K562 (cell line): ENCODE results near the gene OR2A12. TPM values are rescaled to one million over a fixed set of nuclear protein-coding genes. Genes with fewer than 3 reads are reported as not detected.
"Not testable (repeated sequence)": the region's sequence is repeated elsewhere in the genome, so short reads cannot be mapped to it uniquely, and the experiment has no call there.

ENCODE experiments used
- ATAC-seq: fragments of 200-7000 bp; cut with Tn5 transposase; 3 replicates; pipeline ENCODE4 v1.9.1; 2020; ENCODE audit warnings: moderate library complexity
- BruUV-seq: library from RNA; stranded (reverse); fragments of 400-500 nt; replicated peaks from 2 replicates; lab custom pipeline; 2021; lab: Mats Ljungman, UMichigan
- CTCF ChIA-PET: fragments of 300-600 bp; formaldehyde crosslinking; extraction: SDS; loops from one replicate; lab custom pipeline; 2021; ENCODE audit warnings: low intra/inter-chr PET ratio; lab: Yijun Ruan, JAX
- POLR2A ChIA-PET: fragments of 300-600, 350-650 bp; sonication (Branson Sonifier 250); formaldehyde crosslinking; extraction: SDS; loops from one replicate; lab custom pipeline; 2021; ENCODE audit warnings: antibody characterized with exemption, inconsistent platforms; lab: Yijun Ruan, JAX
- DNase-seq, 4 experiments: peaks; one replicate each; pipeline versions ENCODE4 v3.0.0 to v3.0.0-alpha.2; 2011 to 2018; ENCODE audit warnings: low spot score in 3 of 4, mixed read lengths in 3 of 4; ENCODE audit errors: extremely low read depth in 1 of 4
- FAIRE-seq: peaks from 2 replicates; lab custom pipeline; 2011; peaks lifted over from hg19 to GRCh38; lab: Jason Lieb, UNC
- H2AFZ ChIP-seq: 2 replicates; pipeline ENCODE4 v1.6.0; 2011; ENCODE audit warnings: low read depth, low read length, control low read depth, inconsistent platforms
- H3K27ac ChIP-seq: fragments of 200-600 bp; 3 replicates; pipeline ENCODE4 v1.8.0; 2011; ENCODE audit warnings: low read depth, mild to moderate bottlenecking, control low read depth, inconsistent platforms, low read length, moderate library complexity, mixed read lengths; ENCODE audit errors: extremely low read depth
- H3K27me3 ChIP-seq, 2 experiments: fragments of 300-600 bp in 1 of 2; 2 replicates in 1 of 2; 3 replicates in 1 of 2; pipeline versions ENCODE4 v1.6.0 to v1.8.0; 2011; ENCODE audit warnings: inconsistent platforms in 2 of 2, low read length in 2 of 2, mild to moderate bottlenecking in 1 of 2, mixed read lengths in 1 of 2, moderate library complexity in 1 of 2; ENCODE audit not compliant: control insufficient read depth in 2 of 2, insufficient read depth in 2 of 2
- H3K36me3 ChIP-seq: fragments of 300-600 bp; 3 replicates; pipeline ENCODE4 v1.8.0; 2011; ENCODE audit warnings: mild to moderate bottlenecking, low read length, inconsistent platforms; ENCODE audit not compliant: control insufficient read depth, insufficient read depth
- H3K4me1 ChIP-seq, 2 experiments: fragments of 200-600 bp in 1 of 2; replicated peaks in 1 of 2; 2 replicates in 1 of 2; 3 replicates in 1 of 2; pipeline versions ENCODE4 v1.5.1 to v1.8.0; 2011; ENCODE audit warnings: inconsistent platforms in 2 of 2, low read length in 2 of 2, mild to moderate bottlenecking in 1 of 2, mixed read lengths in 1 of 2, moderate library complexity in 1 of 2; ENCODE audit not compliant: control insufficient read depth in 2 of 2, insufficient read depth in 2 of 2
- H3K4me2 ChIP-seq: 2 replicates; pipeline ENCODE4 v1.6.1; 2011; ENCODE audit warnings: low read length, control low read depth, inconsistent platforms, mixed read lengths; ENCODE audit not compliant: insufficient read depth
- H3K4me3 ChIP-seq: fragments of 200-600 bp; sonication (generic), shearing (Covaris generic); 2 replicates; pipeline ENCODE4 v1.5.1; 2016; ENCODE audit warnings: control low read depth, inconsistent platforms
- H3K79me2 ChIP-seq: fragments of 200-600 bp; 3 replicates; pipeline ENCODE4 v1.8.0; 2011; ENCODE audit warnings: low read length, inconsistent platforms; ENCODE audit not compliant: control insufficient read depth, insufficient read depth
- H3K9ac ChIP-seq, 2 experiments: 2 replicates each; pipeline versions ENCODE4 v1.6.0 to v1.6.1; 2011; ENCODE audit warnings: low read depth in 2 of 2, low read length in 2 of 2, control low read depth in 1 of 2, inconsistent platforms in 1 of 2, mild to moderate bottlenecking in 1 of 2, mixed read lengths in 1 of 2; ENCODE audit not compliant: insufficient read depth in 1 of 2
- H3K9me1 ChIP-seq: one replicate; pipeline ENCODE4 v1.6.0; 2011; ENCODE audit warnings: inconsistent platforms, mild to moderate bottlenecking, low read length, moderate library complexity; ENCODE audit not compliant: control insufficient read depth, insufficient read depth
- H3K9me3 ChIP-seq: replicated peaks from 2 replicates; pipeline ENCODE4 v1.5.1; 2011; ENCODE audit warnings: low read depth, low read length, inconsistent platforms; ENCODE audit not compliant: control insufficient read depth, insufficient read depth
- H4K20me1 ChIP-seq: replicated peaks from 2 replicates; pipeline ENCODE4 v1.6.1; 2011; ENCODE audit warnings: low read length, inconsistent platforms, mixed read lengths; ENCODE audit not compliant: control insufficient read depth, insufficient read depth
- ATF3 ChIP-seq, 2 experiments: fragments of 450-650 bp in 1 of 2; sonication (generic) in 1 of 2; formaldehyde crosslinking in 1 of 2; IDR thresholded peaks in 1 of 2; conservative IDR thresholded peaks in 1 of 2; 2 replicates each; pipeline versions ENCODE4 v1.6.1 to v1.8.1; 2016 to 2023; ENCODE audit warnings: mild to moderate bottlenecking in 2 of 2, moderate library complexity in 2 of 2, inconsistent platforms in 1 of 2, missing genetic modification reagents in 1 of 2
- FUS ChIP-seq: fragments of 200-400 bp; formaldehyde crosslinking; optimal IDR thresholded peaks from 2 replicates; pipeline ENCODE3; 2017; ENCODE audit warnings: low read depth, low read length
- GATAD2A ChIP-seq: fragments of 450-650 bp; IDR thresholded peaks from 2 replicates; pipeline ENCODE4 v1.6.1; 2017
- MLX ChIP-seq, 2 experiments: fragments of 450-650 bp in 1 of 2; sonication (generic) in 1 of 2; formaldehyde crosslinking; conservative IDR thresholded peaks; 2 replicates each; pipeline versions ENCODE4 v1.4.0 to v1.8.1; 2020 to 2022; ENCODE audit warnings: mild to moderate bottlenecking in 1 of 2, missing genetic modification reagents in 1 of 2
- YY1 ChIP-seq, 3 experiments: IDR thresholded peaks; 2 replicates each; pipeline ENCODE4 v1.6.1; 2011; ENCODE audit warnings: low read length in 2 of 3, mild to moderate bottlenecking in 2 of 3, moderate library complexity in 2 of 3, borderline replicate concordance in 1 of 3, control low read depth in 1 of 3, low read depth in 1 of 3; ENCODE audit not compliant: insufficient read depth in 3 of 3, insufficient replicate concordance in 2 of 3, control insufficient read depth in 1 of 3, insufficient read length in 1 of 3; ENCODE audit errors: extremely low read depth in 1 of 3
- ZNF311 ChIP-seq: fragments of 250-450 bp; sonication (Bioruptor Pico); IDR thresholded peaks from 2 replicates; pipeline ENCODE4 v1.4.0; 2020; ENCODE audit warnings: mild to moderate bottlenecking, moderate library complexity
- WGBS: fragments of 100-300 bp; shearing (Covaris generic); methylation state at CpG from one replicate; pipeline ENCODE4 v1.1.6; 2016; ENCODE audit warnings: low coverage, mixed read lengths; ENCODE audit not compliant: insufficient coverage; ENCODE audit errors: missing lambda C conversion rate; 5-methylcytosine and 5-hydroxymethylcytosine counted together
- in situ Hi-C: fragments of 300-500 bp; cut with MboI; formaldehyde crosslinking; loops from 4 replicates; pipeline ENCODE4 v1.15.0; 2018; ENCODE audit warnings: inconsistent platforms, mixed read lengths
- intact Hi-C: fragments of 100-400 bp; cut with micrococcal nuclease; formaldehyde crosslinking; loops from 2 replicates; pipeline ENCODE4 v1.14.2; 2022
- polyA plus RNA-seq, 8 experiments: library from polyadenylated mRNA; depleted of rRNA in 4 of 8; stranded (reverse) in 5 of 8; unstranded in 3 of 8; fragments of >200 nt; fragmentation: Nextera tagmentation in 2 of 8; fragmentation: Illumina TruSeq in 1 of 8; extraction: Ambion mirVana in 2 of 8; extraction: Trizol in 1 of 8; gene quantifications; 2 replicates each; pipeline versions ENCODE4 v1.2.1 to v1.2.3, GENCODE V29; 2011 to 2014; ENCODE audit warnings: inconsistent platforms in 1 of 8, missing spikeins in 1 of 8
- total RNA-seq, 7 experiments: library from RNA; depleted of rRNA in 6 of 7; stranded (reverse); fragments of >200 nt in 6 of 7; fragmentation: Illumina TruSeq in 2 of 7; extraction: Trizol in 2 of 7; gene quantifications; 2 replicates each; pipeline versions ENCODE4 v1.2.1 to v1.2.3, GENCODE V29; 2011 to 2021; ENCODE audit warnings: low replicate concordance in 1 of 7

OR2A12 gene
- total and polyA plus RNA-seq, 9 of the 15 experiments (the other 6 are each of a cell fraction or from before 2014, with no cell fraction given) = not detected

GRCh38 chr7:144050093-144050492 is 36.0 kb upstream of the OR2A12 start (continued):
- TF ChIP-seq ATF3 (IDR thresholded peaks at IDR 0.05) (no peak), ATF3 (CRISPR knock-in tag; conservative IDR thresholded peaks at IDR 0.05) (no peak), GATAD2A (no peak), MLX (CRISPR knock-in tag; conservative IDR thresholded peaks at IDR 0.05) (no peak), FUS (no peak), ZNF311 (CRISPR knock-in tag) (no peak)

GRCh38 chr7:144050884-144051283 is 35.2 kb upstream of the OR2A12 start:
- CTCF ChIA-PET = not testable (repeated sequence)
- peak in 1 of 3 experiments; percentile 40 for TF ChIP-seq YY1 (IDR thresholded peaks at IDR 0.05; ENCODE audit: borderline replicate concordance in 1 of 3, control insufficient read depth in 1 of 3, extremely low read depth in 1 of 3, insufficient read depth in 3 of 3, insufficient read length in 1 of 3, insufficient replicate concordance in 2 of 3, low read depth in 1 of 3, low read length in 2 of 3)
- TF ChIP-seq, all 486 proteins: peak for 1; not testable (repeated sequence) for 485
- DNase-seq, intact Hi-C loops, BruUV-seq, H4K20me1 ChIP-seq, in situ Hi-C loops, H3K27me3 ChIP-seq, ATAC-seq, H3K79me2 ChIP-seq, H3K9me1 ChIP-seq, FAIRE-seq, H3K4me2 ChIP-seq, H3K4me3 ChIP-seq, H3K27ac ChIP-seq, H3K36me3 ChIP-seq, H3K9me3 ChIP-seq, H3K4me1 ChIP-seq, H2AFZ ChIP-seq, POLR2A ChIA-PET, H3K9ac ChIP-seq: not testable (repeated sequence)
- WGBS = 2% methylated on average over 8 of the region's 8 CpGs
